Caki2 (cell line): Measurements from ENCODE around the gene IKBKG. TPM values are rescaled to one million over a fixed set of nuclear protein-coding genes. Genes with fewer than 3 reads are reported as not detected.
A peak's percentile ranks its signal among the peaks of the same experiment; 100 is the strongest.
"Not testable (repeated sequence)": the region's sequence is repeated elsewhere in the genome, so short reads cannot be mapped to it uniquely, and the experiment has no call there.

Source experiments
- DNase-seq: peaks from one replicate; pipeline ENCODE4 v3.0.0-alpha.2; 2015; ENCODE audit warnings: low read depth
- in situ Hi-C: cut with HindIII; loops from 2 replicates; pipeline ENCODE4 v1.10.0; 2016; ENCODE audit warnings: low sequenced_read_pairs, low pct_unique_long_range_greater_than_20kb, mixed read lengths
- total RNA-seq: library from RNA; depleted of rRNA; stranded (reverse); fragments of >200 nt; shearing (Covaris generic); gene quantifications from 2 replicates; pipeline ENCODE4 v1.2.3, GENCODE V29; 2014; ENCODE audit warnings: low replicate concordance

Gene IKBKG
- total RNA-seq, 1 experiment from 2014 or later: 32.9 TPM

DNA sequence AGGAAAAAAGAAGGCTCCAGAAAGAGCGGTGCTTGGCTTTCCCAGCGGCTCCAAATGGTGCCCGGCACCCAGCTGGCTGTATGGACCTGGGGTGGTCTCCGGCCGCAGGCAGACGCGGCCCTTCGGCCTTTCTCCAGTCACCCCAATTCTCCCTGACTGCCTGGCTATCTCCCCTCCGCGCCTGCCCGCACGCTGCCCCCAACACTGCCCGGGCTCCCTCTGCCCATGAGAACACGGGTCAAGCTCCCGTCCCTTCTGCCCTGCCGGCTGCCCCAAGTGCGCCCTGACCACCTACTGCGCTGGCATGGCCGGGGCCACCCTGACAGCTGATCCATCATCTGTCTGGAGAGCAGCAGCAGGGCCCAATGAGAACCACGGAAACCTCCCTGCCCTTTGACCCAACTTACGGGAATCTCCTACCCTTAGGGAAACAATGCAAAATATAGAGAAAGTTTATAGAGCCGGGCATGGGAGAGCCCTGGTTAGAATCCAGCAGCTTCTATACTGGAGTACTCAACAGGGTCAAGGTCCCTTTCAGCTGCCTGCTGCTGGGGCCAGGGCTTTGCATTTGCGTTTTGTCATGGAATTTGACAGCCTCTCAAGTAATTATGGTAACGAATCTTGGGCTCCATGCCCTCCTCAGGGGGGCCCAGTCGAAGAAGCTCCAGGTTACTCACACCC, 30.2 kb upstream of the IKBKG start:
- no peak for DNase-seq
- in situ Hi-C loops: no loop called here

DNA sequence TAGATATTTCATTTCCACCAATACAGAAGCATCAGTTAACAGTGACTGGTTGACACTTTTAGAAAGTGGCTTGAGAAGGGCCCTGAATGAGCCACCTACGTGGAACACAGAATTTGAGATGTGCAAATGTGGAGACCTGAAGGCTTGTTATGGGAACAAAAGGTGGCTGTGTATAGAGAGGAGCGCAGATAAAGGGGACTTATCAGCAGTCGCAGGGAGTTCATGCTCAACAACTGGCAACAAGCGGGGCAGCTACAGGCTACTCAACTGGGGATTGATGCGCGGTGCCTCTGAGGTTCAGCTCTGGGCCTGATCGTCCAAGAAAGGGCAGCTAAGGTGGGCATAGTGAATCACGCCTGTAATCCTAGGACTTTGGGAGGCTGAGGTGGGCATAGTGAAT, 28.0 kb upstream of the IKBKG start:
- in situ Hi-C loops: no loop called here
- DNase-seq: no peak

DNA sequence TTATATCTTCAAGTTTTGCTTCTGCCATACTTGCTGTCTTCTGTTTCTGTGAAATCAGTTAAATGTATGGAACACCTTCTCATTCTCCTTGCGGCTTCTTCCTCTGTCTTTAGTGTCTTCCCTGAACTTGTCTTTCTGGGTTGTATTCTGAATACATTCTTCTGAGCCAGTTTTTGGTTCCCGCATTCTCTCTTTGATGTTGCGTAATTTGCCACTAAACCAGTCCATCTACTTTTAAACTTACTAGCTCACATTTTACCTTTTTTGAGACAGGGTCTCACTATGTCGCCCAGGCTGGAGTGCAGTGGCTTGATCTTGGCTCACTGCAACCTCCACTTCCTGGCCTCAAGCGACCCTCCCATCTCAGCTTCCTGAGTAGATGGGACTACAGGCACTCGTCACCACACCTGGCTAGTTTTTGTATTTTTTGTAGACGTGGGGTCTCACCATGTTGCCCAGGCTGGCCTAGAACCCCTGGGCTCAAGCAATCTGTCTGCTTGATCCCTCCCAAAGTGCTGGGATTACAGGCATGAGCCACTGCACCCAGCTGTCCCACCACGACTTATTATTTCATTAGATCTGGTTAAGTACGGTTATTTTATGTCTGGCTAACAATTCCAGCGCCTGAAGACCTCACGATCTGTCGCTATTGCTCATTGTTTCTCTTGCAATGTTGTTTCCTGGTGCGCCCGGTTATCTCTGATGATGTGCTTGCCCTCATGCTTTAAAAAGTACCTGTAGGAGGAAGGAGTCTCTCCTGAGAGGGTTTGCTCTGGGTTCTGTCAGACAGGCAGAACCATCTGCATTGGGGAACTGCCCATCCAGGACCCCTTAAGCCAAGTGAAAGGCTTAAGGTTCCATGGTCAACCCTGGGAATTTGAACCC, 21.6 kb upstream of the IKBKG start:
- no peak for DNase-seq
- in situ Hi-C loops: no loop called here

DNA sequence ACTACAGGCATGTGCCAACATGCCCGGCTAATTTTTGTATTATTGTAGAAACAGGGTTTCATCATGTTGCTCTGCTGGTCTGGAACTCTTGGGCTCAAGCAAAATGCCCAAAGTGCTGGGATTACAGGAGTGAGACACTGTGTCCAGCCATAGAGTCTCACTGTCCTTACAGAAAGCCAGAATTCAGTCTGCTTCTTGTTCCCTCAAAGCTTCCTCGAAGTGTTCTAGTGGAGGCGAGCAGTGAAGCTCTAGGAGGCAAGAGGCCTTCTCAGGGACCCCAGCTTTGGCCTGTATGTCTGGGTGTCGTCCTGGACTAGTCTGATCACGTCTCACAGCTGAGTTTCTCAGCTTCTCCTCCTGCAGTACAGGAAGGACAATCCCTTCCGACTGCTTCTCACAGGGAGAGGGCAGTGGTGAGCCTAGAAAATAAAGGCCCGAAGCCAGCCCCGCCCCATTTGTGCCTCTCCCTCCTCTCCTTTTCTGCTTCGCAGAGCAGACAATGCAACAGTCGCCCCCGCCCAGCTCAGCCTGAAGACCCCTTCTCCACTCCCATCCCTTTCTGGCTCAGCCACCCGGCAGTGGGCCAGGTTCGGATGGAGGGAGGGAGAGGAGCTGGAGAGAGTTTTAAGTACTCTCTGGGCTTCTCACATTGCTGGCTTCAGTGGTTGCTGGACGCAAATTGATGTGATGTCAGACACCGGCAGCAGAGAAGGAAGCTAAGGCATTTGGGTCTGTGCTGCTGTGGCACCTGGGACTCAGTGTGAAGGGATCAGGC, 20.3 kb upstream of the IKBKG start:
- peak; percentile 88 for DNase-seq
- in situ Hi-C loops: no loop called here

DNA sequence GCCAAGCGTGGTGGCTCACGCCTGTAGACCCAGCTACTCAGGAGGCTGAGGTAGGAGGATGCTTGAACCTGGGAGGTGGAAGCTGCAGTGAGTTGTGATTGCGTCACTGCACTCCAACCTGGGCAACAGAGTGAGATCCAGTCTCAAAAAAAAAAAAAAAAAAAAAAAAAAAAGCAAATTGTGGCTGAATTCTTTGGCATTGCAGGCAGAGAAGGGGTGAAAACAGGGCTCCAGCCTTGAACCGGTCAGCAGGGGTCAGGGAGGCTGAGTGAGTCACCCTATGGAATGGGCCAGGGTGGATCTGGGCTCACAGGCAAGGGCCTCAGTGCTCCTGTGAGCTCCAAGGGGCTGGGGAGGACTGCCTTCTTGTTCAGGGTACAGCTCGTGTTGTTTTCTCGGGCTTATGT, 18.2 kb upstream of the IKBKG start:
- DNase-seq: peak; percentile 49
- in situ Hi-C loops: no loop called here

DNA sequence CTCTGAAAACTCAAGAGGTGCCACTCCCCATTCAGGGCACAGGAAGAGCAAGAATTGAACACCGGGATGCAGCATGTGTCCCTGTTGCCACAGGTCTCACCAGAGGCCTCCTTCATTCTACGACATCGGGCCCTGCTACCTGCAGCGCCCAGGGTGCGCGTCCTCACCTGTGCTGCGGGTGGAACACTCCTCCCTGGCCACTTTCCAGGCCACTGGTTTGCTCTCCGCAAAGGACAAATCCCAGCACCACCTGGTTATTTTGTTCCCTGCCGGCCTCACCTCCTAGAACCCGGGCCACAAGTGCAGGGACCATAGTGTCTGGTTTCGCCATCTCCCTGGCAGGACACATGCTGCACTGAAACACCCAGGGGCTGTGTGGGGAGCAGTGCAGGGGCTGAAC, 17.1 kb upstream of the IKBKG start:
- in situ Hi-C loops: no loop called here
- DNase-seq: no peak

DNA sequence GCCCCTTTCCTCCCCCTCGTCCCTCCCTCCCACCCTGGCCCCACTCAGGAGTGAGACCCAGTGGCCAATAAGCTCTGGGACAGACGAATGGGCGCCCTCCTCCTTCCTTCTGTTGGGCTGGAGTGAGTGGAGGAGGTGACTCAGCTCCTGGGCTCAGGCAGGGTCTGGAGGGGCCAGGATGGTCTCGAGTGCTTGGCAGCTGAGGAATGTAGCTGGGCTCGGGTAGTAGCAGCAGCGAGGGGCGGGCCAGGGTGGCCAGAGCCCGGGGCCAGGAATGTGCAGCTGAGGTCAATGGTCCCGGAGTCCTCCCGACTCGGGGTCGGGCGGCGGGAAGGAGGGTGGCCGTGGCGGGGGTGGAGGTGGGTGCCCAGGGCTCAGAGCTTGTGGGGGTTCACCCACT, 15.8 kb upstream of the IKBKG start:
- in situ Hi-C loops: no loop called here
- peak; percentile 81 for DNase-seq

DNA sequence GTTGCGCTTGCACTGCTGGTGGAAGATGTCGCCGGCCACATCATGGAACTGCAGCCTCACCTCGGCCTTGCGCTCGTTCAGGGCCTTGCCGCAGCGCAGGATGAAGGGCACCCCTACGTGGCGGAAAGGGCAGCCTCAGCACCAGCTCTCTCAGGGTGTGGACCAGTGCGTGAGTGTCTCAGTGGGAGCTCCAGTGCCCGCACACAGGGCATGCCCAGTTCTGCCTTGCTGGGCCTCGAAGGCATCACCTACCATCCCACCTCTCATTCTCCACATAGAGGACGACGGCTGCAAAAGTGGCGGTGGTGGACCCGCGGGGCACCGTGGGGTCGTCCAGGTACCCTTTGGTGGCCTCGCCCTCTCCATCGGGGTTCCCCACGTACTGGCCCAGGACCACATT, 14.7 kb upstream of the IKBKG start:
- in situ Hi-C loops: no loop called here
- no peak for DNase-seq

DNA sequence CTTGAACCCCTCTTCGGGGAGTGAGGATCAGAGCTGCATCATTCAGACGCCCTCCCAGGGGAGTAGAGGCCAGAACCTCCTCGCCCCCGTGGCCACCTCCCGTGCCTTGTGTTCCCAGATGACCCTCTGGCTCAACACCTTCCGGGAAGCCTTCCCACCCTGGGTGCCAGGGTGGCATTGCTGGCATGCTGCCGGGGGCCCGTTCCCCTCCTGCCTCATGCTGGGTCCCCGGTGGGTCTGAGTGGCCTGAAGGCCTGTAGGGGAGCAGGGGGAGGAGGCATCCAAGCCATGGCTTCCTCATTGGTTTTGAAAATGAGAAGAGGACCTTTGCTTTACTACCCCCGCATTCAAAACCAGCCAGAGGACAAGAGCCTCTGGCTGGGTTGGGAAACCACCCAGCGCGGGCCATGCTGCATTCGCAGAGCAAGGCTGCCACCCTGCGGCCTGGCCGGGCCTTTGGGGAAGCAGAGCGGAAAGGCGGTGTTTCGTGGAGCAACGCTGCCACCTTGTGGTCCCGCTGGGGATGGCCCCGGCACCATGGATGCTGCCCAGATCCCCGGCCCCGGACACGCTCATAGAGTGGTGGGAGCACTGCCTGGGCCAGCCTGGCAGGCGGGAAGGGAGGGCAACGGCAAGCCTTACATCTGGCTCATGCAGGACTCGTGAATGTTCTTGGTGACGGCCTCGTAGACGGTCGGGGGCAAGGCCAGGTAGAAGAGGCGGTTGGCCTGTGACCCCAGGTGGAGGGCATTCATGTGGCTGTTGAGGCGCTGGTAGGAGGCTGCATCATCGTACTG, 12.7 kb upstream of the IKBKG start:
- peak; percentile 75 for DNase-seq
- in situ Hi-C loops: no loop called here

DNA sequence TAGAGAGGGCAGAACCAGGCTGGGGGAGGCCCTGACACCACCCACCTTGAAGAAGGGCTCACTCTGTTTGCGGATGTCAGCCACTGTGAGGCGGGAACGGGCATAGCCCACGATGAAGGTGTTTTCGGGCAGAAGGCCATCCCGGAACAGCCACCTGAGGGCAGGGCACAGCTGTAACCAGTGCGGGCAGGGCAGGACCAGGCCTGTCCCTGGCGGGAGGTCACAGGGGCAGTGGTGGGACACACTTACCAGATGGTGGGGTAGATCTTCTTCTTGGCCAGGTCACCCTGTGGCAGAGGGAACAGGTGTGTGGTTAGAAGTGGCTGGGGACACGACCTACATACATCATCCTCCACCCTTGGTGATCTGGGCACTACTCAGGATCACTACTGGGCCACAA, 11.5 kb upstream of the IKBKG start:
- no peak for DNase-seq
- in situ Hi-C loops: no loop called here

DNA sequence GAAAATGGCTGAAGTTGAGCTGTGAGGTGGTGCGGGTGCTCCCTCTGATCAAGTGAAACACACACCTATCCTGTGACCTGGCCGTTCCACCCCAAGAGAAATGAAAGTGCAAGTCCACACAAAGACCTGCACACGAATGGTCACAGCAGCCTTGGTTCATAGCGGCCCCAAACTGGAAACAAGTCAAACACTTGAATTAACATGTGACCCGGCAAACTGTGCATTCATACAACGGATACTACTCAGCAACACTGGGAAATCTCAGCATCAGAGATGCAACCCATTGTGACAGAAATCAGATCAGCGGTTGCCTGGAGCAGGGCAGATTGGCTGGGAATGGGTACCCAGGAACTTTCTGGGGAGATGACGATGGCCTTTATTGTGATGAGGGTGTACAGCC, 8.3 kb upstream of the IKBKG start:
- DNase-seq: no peak
- in situ Hi-C loops: no loop called here

DNA sequence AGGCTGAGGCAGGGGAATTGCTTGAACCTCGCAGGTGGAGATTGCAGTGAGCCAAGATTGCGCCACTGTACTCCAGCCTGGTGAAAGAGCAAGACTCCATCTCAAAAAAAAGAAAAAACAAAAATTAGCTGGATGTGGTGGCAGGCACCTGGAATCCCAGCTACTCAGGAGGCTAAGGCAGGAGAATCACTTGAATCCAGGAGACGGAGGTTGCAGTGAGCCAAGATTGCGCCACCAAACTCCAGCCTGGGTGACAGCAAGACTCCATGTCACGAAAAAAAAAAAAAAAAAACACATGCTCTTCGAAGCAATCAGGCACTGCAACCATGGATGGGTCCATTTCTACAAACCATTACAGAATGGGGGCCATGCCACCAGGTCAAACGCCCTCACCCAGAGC, 7.1 kb upstream of the IKBKG start:
- DNase-seq, in situ Hi-C loops: not testable (repeated sequence)

DNA sequence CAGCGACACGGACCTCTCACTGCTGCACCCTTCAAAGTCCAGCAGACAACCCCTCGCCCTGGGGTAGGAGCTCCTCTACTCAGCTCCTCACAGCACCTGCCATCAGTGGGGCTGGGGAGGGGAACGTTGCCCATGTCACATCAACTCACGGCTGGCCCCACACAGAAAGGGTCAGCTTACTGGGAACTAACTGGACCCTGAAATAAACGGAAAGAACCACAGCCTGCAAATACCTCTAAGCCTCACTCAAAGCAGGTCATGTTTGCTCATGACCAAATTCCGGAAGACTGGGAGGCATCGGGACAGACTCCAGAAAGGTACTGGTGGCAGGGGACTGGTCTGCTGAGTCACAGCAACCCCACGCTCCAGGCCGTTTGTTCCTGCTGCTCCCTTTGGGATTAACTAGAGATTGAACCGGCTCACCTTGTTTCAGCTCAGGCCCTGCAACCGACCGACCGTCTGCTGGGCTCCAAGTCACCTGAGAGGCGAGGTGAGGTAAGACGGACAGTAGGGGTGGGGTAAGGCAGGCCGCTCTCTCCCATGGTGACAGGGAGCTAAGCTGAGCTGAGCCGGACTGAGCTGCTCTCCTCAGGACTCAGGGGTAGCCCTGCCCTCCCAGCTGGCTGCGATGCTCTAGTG, 6.4 kb upstream of the IKBKG start:
- DNase-seq: peak; percentile 61
- in situ Hi-C loops: no loop called here

DNA sequence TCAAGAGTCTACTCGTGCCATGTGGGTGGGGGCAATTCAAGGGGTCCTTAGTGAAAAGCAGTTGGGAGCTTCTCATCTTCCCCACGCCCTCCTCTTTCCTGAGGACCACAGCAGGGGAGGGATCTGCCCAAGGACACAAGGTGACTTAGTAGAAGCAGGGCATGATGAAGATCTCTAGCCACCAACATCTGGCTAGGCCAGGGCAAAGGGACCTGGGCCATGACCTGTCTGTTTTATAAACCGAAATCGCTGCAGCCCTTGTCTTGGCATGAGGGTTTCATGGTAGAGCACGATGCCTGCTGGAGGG, 5.9 kb upstream of the IKBKG start:
- DNase-seq: no peak
- in situ Hi-C loops: no loop called here

DNA sequence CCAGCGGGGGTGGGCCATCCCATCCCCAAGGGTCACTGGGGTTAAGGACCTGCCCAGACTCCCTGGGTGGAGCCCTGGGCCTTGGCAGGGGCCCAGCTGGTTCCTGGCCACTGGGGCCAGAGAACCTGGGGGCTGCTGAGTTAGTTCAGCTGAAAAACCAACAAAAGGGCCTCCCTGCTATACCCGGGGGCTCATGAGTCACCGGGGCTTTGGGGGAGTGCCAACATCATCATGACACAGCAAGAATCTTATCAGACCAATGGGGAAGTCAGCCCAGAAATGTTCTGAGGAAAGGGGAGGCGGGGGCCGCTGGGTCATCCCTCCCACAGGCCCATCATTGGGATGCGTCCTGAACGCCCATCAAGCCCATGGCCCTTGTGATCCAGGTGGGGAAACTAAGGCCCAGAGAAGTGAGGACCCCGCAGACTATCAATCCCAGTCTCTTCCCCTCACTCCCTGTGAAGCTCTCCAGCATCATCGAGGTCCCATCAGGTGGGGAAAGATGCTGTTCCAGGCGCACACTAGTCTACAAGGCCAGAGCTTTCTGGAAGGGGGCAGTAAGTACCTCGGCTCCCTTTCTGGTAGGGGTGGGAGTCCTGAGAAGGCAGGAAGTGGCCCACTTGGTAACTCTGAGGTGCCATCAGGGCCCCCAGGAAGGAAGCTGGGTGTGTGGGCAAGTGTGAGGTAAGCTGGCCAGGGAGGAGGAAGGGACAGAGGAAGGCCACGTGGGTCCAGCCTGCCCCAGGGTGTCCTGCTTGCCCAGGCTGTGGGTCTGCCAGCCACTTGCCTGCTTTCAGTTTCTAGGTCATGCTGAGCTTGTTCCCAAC, 5.3 kb upstream of the IKBKG start:
- peak; percentile 97 for DNase-seq
- in situ Hi-C loops: no loop called here

DNA sequence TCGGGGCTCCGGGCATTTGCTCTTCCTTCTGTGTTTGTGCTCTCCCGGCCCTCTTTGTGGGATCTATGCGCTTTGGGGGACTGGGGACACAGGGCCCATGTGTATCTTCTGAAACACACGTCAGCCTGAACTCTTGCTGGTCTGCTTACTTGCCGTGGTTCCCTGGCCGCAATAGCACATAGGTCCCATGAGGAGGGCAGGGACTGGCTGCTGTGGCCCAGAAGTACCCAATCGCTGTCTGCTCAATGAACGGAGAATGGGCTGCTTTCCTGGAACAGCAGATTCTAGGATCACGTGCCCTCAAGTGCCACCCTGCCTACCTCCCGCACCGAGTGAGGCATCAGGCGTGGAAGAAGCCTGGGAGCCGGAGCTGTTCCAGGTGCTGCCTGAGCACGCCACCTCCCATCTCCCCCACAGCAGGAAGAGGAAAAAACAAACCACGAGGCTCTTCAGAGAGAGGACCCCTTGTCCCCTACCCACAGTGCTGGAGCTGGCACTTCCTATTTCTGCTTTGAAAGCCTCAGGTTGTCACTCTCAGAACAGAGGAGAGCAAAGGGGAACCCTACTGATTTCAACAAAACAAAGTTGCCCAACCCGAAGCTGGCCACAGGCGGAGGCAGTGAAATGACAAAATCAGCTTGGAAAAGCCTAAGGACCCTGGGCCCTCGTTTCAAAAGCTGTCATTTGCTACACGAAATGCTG, 4.5 kb upstream of the IKBKG start:
- DNase-seq: peak; percentile 84
- in situ Hi-C loops: no loop called here
